ENCODE data around the gene UNC13A. TPM values are rescaled to one million over a fixed set of nuclear protein-coding genes. Genes with fewer than 3 reads are reported as not detected.

Gene UNC13A
- total RNA-seq, 1 experiment from 2014 or later = 22.2 TPM

- WGBS (ENCODE audit: extremely low coverage, insufficient read length, low lambda C conversion rate) = no CpG with 5 or more reads among the region's 25 CpGs
- H3K14ac ChIP-seq (ENCODE audit: insufficient read depth, low read length) = no peak overlapping the region
- no peak overlapping the region for H2BK15ac ChIP-seq (ENCODE audit: low read depth, low read length)
- H3K79me1 ChIP-seq (ENCODE audit: insufficient read depth, low read depth, low read length, poor library complexity, severe bottlenecking) = peaks cover 4% of the 10 kb centered on the region
- Mint-ChIP-seq H3K9me3 (no peaks in the 10 kb centered on the region), H3K4me3 (no peak overlapping the region), H3K36me3 (ENCODE audit: insufficient read depth in 1 of 3, low read depth in 3 of 3) (peaks cover 0 to 7% (median 2%) of the 10 kb centered on the region in 3 experiments; a peak in 3 of 7 replicates), H3K4me1 (peaks cover 35 to 44% of the 10 kb centered on the region in 2 experiments), H3K27ac (no peak overlapping the region), H3K27me3 (ENCODE audit: low read depth) (peaks cover 3% of the 10 kb centered on the region)
- H2BK5ac ChIP-seq (ENCODE audit: insufficient read length, low read length) = no peak overlapping the region
- no peak overlapping the region for H3K9ac ChIP-seq (ENCODE audit: extremely low read depth, insufficient read length, low read length)
- H4K20me1 ChIP-seq (ENCODE audit: control insufficient read depth, insufficient read depth, insufficient read length) = no peaks in the 10 kb centered on the region
- no peaks in the 10 kb centered on the region for H3K27me3 ChIP-seq (ENCODE audit: insufficient read depth, low read length)
- peaks cover 12% of the 10 kb centered on the region for H3K23me2 ChIP-seq (ENCODE audit: insufficient read length, low read depth, low read length, poor library complexity, severe bottlenecking)
- no peak overlapping the region for H3K4ac ChIP-seq (ENCODE audit: low read depth, low read length)
- H3K56ac ChIP-seq (ENCODE audit: insufficient read length, low read depth, low read length) = no peak overlapping the region
- H4K91ac ChIP-seq (ENCODE audit: insufficient read length, low read depth, low read length) = no peak overlapping the region
- no peak overlapping the region for H2BK20ac ChIP-seq (ENCODE audit: low read depth, low read length, poor library complexity, severe bottlenecking)
- no peak overlapping the region for H2BK120ac ChIP-seq (ENCODE audit: low read depth, low read length, poor library complexity, severe bottlenecking)
- H3T11ph ChIP-seq (ENCODE audit: low read length) = no peak overlapping the region
- H2BK12ac ChIP-seq (ENCODE audit: insufficient read length, low read depth, low read length) = no peak overlapping the region
- H3K27ac ChIP-seq (ENCODE audit: insufficient read length, low read depth, low read length) = no peak overlapping the region
- H4K5ac ChIP-seq (ENCODE audit: insufficient read length, low read depth, low read length) = no peak overlapping the region
- no peak overlapping the region for H3K4me2 ChIP-seq (ENCODE audit: insufficient read depth, insufficient read length, low read length)
- no peak overlapping the region for H3K18ac ChIP-seq (ENCODE audit: insufficient read length, low read depth, low read length)
- H2AK5ac ChIP-seq (ENCODE audit: insufficient read length, low read length) = no peak overlapping the region
- H3K9me3 ChIP-seq (ENCODE audit: control insufficient read depth, low read depth, low read length) = no peaks in the 10 kb centered on the region
- H3K4me1 ChIP-seq (ENCODE audit: insufficient read depth, low read length) = peaks cover 6% of the 10 kb centered on the region; the same call in 1 of the 2 replicates
- no peak overlapping the region for H3K23ac ChIP-seq (ENCODE audit: insufficient read length, low read depth, low read length)
- TF ChIP-seq, protein P1, sequence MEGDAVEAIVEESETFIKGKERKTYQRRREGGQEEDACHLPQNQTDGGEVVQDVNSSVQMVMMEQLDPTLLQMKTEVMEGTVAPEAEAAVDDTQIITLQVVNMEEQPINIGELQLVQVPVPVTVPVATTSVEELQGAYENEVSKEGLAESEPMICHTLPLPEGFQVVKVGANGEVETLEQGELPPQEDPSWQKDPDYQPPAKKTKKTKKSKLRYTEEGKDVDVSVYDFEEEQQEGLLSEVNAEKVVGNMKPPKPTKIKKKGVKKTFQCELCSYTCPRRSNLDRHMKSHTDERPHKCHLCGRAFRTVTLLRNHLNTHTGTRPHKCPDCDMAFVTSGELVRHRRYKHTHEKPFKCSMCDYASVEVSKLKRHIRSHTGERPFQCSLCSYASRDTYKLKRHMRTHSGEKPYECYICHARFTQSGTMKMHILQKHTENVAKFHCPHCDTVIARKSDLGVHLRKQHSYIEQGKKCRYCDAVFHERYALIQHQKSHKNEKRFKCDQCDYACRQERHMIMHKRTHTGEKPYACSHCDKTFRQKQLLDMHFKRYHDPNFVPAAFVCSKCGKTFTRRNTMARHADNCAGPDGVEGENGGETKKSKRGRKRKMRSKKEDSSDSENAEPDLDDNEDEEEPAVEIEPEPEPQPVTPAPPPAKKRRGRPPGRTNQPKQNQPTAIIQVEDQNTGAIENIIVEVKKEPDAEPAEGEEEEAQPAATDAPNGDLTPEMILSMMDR (conservative IDR thresholded peaks at IDR 0.05) = no peak
- peaks cover 12% of the 10 kb centered on the region for H3K79me2 ChIP-seq (ENCODE audit: insufficient read depth, low read length)
- H4K8ac ChIP-seq (replicated peaks; ENCODE audit: insufficient read length, low read depth, low read length) = no peak overlapping the region
- DNase-seq = peak; percentile 61
- H2AFZ ChIP-seq (ENCODE audit: low read length) = no peak overlapping the region
Measured at GRCh38 chr19:17681505-17682125, 6.5 kb downstream of the UNC13A start.

Measured in H9 (cell line).